GM19238 (cell line): Measurements from ENCODE around the gene TAF1.
"Not testable (repeated sequence)": the region's sequence is repeated elsewhere in the genome, so short reads cannot be mapped to it uniquely, and the experiment has no call there.

ENCODE experiments used
- DNase-seq: peaks from one replicate; pipeline ENCODE4 v3.0.0; 2011; ENCODE audit warnings: low spot score; ENCODE audit not compliant: insufficient read length

Gene TAF1

DNA sequence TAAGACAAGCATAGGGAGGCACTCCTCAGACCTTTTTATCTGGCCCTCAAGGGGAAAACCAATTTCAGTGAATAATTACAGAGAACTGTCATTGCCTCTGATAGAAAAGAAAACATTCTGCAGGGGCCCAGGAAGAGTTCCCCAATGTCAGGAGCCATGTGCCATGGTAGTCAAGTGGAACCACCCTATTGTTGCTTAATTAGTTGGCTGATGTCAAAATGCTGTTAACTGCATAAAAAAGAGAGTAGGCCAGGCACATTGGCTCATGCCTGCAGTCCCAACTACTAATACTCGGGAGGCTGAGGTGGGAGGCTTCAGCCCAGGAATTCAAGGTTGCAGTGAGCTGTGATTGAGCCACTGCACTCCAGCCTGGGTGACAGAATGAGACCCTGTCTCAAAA is 138.2 kb downstream of the TAF1 start:
- no peak for DNase-seq

DNA sequence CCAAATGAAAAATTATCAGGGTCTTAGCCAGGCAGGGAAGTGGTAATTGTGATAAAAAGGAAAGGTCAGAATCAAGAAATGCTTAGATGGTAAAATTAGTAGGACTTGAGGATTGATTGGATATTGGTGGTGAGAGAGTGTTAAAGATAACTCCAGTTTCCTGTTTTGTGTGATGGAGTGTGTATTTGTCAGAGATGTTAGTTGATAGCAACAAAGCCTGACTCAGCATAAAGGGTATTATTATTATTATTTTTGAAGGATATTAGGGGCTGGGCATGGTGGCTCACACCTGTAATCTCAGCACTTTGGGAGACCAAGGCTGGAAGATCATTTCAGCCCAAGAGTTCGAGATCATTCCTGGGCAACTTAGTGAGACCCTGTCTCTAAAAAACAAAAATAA is 143.1 kb downstream of the TAF1 start:
- DNase-seq: no peak

DNA sequence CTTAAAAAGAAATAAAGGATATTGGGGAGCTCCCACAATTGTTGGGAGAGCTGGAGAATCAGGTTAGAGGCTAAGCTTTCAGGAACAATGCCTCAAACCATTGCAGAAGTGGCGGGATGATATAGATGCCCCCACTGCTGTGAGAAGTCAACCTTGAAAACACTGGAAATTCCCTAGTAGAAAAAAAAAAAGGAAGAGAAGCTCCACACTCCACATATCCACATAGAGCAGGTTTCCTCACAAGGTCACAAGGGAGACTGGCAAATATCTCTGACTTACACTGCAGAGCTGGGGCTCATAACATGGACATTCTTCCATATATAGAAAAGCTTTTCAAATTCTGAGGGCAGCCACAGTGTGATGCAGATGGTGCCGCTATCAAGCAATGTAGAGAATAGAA is 144.0 kb downstream of the TAF1 start:
- no peak for DNase-seq

DNA sequence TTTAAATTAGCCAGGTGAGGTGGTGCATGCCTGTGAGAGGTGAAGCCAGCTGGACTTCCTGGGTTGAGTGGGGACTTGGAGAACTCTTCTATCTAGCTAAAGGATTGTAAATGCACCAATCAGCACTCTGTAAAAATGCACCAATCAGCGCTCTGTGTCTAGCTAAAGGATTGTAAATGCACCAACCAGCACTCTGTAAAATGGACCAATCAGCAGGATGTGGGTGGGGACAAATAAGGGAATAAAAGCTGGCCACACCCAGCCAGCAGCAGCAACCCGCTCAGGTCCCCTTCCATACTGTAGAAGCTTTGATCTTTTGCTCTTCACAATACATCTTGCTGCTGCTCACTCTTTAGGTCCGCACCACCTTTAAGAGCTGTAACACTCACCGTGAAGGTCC is 147.6 kb downstream of the TAF1 start:
- DNase-seq: not testable (repeated sequence)

DNA sequence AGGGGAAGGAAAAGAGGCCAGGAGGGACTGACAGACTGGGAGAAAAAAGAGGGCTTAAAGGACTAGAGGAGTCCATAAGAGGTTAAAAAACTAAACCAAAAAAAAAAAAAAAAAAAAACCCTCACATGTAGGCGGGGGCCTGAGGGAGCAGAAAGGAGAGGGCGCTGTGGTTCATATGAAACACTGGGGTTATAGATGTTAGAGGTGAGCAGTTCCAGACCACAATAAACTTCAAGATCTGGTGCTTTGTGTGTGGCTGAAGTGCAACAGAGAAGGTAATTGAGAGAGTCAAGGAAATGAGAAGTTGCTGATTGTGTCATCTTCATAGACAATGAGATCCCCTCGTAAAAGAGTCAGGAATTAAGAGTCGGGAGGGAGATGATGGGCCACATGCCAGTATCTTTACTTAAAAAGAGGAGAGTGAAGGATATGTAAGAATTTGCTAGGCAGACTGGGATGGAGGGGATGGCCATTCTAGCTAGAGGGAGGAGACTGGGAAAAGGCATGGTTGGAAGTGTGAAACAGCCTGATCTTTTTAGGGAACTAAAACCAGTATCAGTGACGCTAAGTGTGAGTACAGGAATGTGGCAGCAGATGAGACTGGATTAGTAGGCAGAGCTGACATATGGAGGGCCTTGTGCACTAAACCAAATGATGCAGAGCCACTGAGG is 148.3 kb downstream of the TAF1 start:
- DNase-seq: no peak

DNA sequence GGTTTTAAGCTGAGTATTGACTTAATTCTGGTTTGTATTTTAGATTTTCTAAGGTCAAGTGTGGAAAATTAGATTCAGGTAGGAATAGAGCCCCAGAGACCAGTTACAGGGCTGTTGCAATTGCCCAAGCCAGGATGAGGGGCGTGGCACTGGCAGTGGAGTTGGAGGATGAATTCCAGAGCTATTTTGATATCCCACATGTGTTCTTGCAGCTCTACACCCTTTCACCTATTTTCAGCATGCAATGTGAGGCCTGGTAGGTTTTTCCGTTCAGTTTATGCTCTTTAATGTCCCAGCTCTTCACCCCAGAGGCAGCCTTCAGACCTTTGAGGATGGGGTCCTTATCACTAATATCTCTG is 148.9 kb downstream of the TAF1 start:
- DNase-seq: no peak
